Measurements from ENCODE around the gene NUDT4.

GRCh38 chr12:93358821-93359220, 18.9 kb upstream of the NUDT4 start:
- TF ChIP-seq GATA3 (IDR thresholded peaks at IDR 0.05; ENCODE audit: low read depth, low read length) (no peak), GATA2 (IDR thresholded peaks at IDR 0.05; ENCODE audit: low read depth, low read length) (no peak)
